Prostate gland (tissue), 2 donors: ENCODE measurements around the gene ARMC9. TPM values are rescaled to one million over a fixed set of nuclear protein-coding genes. Genes with fewer than 3 reads are reported as not detected.

Experiments used
- DNase-seq: peaks from one replicate; pipeline ENCODE4 v3.0.0-alpha.2; 2019; ENCODE audit warnings: low spot score
- H3K27ac ChIP-seq, 2 donors: fragments of 200-600 bp; sonication (generic); 2 replicates each; pipeline ENCODE4 v1.5.1; 2017 to 2019
- H3K27me3 ChIP-seq: fragments of 200-600 bp; sonication (generic); replicated peaks from 2 replicates; pipeline ENCODE4 v1.5.1; 2019; ENCODE audit not compliant: insufficient read depth
- H3K36me3 ChIP-seq, 2 donors: fragments of 200-600 bp; sonication (generic); 1 replicate in 1 of 2; 2 replicates in 1 of 2; pipeline versions ENCODE4 v1.5.1 to v1.8.1; 2017 to 2019
- H3K4me1 ChIP-seq: fragments of 200-600 bp; sonication (generic); replicated peaks from 2 replicates; pipeline ENCODE4 v1.5.1; 2019
- H3K4me3 ChIP-seq, 2 donors: fragments of 200-600 bp; sonication (generic); 2 replicates each; pipeline ENCODE4 v1.5.1; 2017 to 2019
- H3K9me3 ChIP-seq: fragments of 200-600 bp; sonication (generic); 2 replicates; pipeline ENCODE4 v1.5.1; 2017
- POLR2A ChIP-seq: fragments of 450-650 bp; IDR thresholded peaks from one replicate; pipeline ENCODE4 v1.6.1; 2016; ENCODE audit warnings: antibody characterized with exemption, mild to moderate bottlenecking
- POLR2AphosphoS5 ChIP-seq: sonication (generic); formaldehyde crosslinking; IDR thresholded peaks from one replicate; pipeline ENCODE4 v1.6.1; 2017; ENCODE audit warnings: antibody characterized with exemption
- WGBS: methylation state at CpG from one replicate; pipeline ENCODE4 v1.1.5; 2018; 5-methylcytosine and 5-hydroxymethylcytosine counted together
- intact Hi-C: fragments of 100-400 bp; cut with DNase I; formaldehyde crosslinking; loops from one replicate; pipeline ENCODE4 v1.14.2; 2022
- total RNA-seq, 2 donors: library from RNA; depleted of rRNA; stranded (reverse); fragments of >200 nt; gene quantifications; one replicate each; pipeline ENCODE4 v1.1.0, GENCODE V29; 2016
- TF ChIP-seq, protein P1 (sequence below), 4 experiments: fragments of 200-600 bp in 2 of 4; fragments of 450-650 bp in 2 of 4; sonication (generic) in 2 of 4; IDR thresholded peaks; 1 replicate in 3 of 4; 2 replicates in 1 of 4; pipeline ENCODE4 v1.5.1; 2016 to 2019; ENCODE audit warnings: antibody characterized with exemption in 4 of 4, mild to moderate bottlenecking in 2 of 4, moderate library complexity in 2 of 4

The ARMC9 gene
- total RNA-seq, 2 donors from 2014 or later: 11.3 to 40.0 TPM

DNA sequence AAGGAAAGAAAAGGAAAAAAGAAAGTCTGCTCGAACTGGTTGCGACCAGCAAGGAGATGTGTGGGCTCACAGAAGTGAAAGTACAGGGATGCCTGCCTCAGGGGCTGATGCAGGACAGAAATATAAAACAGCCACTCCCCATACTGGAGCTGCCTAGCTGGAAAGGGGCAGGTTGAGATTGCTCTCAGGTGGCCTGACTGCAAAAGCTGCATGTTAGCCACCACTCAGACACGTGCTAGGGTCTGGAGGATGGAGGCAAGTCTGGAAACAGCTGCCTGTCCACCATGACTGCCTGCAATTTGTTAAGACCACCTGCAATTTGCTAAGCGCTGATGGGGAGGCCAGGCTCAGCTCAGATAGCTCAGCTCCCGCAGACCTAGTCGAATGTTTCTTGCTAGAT lies 215.0 kb downstream of the ARMC9 start:
- no peak for TF ChIP-seq POLR2AphosphoS5
- TF ChIP-seq POLR2A: no peak
- TF ChIP-seq, protein P1, sequence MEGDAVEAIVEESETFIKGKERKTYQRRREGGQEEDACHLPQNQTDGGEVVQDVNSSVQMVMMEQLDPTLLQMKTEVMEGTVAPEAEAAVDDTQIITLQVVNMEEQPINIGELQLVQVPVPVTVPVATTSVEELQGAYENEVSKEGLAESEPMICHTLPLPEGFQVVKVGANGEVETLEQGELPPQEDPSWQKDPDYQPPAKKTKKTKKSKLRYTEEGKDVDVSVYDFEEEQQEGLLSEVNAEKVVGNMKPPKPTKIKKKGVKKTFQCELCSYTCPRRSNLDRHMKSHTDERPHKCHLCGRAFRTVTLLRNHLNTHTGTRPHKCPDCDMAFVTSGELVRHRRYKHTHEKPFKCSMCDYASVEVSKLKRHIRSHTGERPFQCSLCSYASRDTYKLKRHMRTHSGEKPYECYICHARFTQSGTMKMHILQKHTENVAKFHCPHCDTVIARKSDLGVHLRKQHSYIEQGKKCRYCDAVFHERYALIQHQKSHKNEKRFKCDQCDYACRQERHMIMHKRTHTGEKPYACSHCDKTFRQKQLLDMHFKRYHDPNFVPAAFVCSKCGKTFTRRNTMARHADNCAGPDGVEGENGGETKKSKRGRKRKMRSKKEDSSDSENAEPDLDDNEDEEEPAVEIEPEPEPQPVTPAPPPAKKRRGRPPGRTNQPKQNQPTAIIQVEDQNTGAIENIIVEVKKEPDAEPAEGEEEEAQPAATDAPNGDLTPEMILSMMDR (IDR thresholded peaks at IDR 0.05): no peak
- Histone ChIP-seq H3K4me1 (no peaks in the 10 kb centered on the region), H3K27ac (no peak overlapping the region), H3K36me3 (no peaks in the 10 kb centered on the region), H3K27me3 (no peaks in the 10 kb centered on the region), H3K4me3 (no peak overlapping the region), H3K9me3 (no peaks in the 10 kb centered on the region)
- WGBS: 86% methylated on average over 6 of the region's 6 CpGs
- no peak for DNase-seq
- intact Hi-C loops: loop anchor here (2.0 to 5.0 kb wide), 3 partner anchors 116 to 311 kb away; no protein-coding TSS in a partner anchor

DNA sequence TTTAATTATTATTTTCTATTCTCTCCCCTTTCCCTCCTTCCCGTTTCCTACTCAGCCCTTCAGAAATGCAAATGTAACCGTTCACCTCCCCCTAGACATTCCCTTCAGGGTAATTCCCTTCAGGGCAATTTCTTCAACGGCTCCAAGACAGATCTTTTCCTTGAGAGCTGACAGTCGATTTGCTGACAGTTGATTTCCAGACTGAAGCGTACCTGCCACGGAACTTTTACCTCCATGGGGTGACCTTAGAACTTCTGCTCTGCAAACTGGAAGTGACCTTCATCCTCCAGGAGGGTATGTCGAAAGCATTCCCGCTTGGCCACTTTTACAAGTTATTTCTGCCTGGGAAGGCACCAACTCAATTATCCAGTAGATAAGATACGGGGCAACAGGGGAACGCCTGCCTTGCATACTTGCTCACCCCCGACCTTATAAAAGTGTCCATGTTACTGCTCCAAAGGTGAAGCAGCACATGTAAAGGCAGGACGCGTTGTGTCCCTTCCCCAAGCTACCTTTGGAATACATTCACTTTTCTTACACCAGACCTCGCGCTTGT lies 215.6 kb downstream of the ARMC9 start:
- no peak overlapping the region for H3K27ac ChIP-seq
- 69% methylated on average over 15 of the region's 15 CpGs for whole genome bisulfite sequencing
- no peaks in the 10 kb centered on the region for H3K4me1 ChIP-seq
- no peaks in the 10 kb centered on the region for H3K9me3 ChIP-seq
- intact Hi-C loops: loop anchor here (2.0 to 5.0 kb wide), 3 partner anchors 117 to 312 kb away; no protein-coding TSS in a partner anchor
- no peak for TF ChIP-seq POLR2A
- no peak for TF ChIP-seq POLR2AphosphoS5
- TF ChIP-seq, protein P1 (IDR thresholded peaks at IDR 0.05): no peak
- H3K27me3 ChIP-seq: no peaks in the 10 kb centered on the region
- DNase-seq: no peak
- no peaks in the 10 kb centered on the region for H3K36me3 ChIP-seq
- H3K4me3 ChIP-seq: no peak overlapping the region

DNA sequence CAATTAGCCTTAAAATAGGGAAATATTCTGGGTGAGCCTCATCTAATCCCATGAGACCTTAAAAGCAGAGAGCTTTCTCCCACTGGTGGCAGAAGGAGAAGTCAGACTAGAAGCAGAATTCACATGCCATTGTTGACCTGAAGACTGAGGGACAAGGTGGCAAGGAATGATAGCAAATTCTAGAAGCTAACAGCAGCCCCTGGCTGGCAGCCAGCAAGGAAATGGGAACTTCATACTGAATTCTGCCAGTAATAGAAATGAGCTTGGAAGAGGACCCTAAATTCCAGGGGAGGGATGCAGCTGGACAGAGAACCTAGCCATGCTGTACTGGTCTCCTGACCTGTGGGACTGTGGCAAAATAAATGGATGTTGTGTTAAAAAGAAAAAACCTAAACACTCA lies 216.6 kb downstream of the ARMC9 start:
- TF ChIP-seq POLR2A: no peak
- TF ChIP-seq POLR2AphosphoS5: no peak
- TF ChIP-seq, protein P1 (IDR thresholded peaks at IDR 0.05): no peak
- Histone ChIP-seq H3K4me3 (no peak overlapping the region), H3K27me3 (no peaks in the 10 kb centered on the region), H3K36me3 (no peaks in the 10 kb centered on the region), H3K27ac (no peak overlapping the region), H3K4me1 (no peaks in the 10 kb centered on the region), H3K9me3 (no peaks in the 10 kb centered on the region)
- no peak for DNase-seq
- intact Hi-C loops: no loop called here

DNA sequence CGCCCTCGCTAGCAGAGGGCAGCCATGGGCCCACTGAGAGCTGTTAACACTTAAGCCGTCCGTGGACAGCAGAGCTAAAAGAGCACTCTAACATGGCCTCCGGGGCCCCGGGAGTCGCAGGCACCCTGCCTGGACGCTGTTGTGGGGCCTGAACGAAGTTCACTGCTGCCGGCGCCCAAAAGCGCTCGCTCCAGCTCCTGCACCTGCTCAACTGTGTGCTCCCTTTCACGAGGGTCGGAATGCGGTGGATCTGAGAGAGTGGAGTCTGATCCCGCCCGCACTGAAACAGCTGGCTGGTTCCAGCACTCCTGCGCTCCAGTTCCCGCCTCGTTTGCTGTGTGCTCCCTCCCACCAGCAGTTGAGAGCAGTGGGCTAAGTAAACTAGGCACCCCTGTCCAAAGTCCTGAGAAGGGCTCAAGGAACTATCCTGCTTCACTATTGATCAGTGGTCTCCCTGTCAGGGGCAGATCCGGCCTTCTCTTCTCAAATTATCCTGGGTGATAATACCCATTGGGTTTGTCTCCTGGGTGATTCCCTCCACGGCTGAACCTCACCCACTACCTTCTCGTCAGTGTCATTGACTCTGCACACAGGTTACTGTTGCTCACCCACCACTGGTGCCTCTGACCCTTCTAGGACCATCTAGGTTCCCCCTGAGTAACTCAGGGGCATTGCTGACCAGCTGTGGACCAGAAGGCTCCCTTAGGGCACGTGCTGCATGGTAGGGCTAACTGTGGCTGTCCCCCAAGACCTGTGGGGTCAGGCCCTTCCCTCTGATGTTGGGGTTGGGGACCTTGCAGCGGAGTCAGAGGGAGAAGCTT lies 220.6 kb downstream of the ARMC9 start:
- intact Hi-C loops: no loop called here
- no peak for TF ChIP-seq POLR2AphosphoS5
- TF ChIP-seq, protein P1 (IDR thresholded peaks at IDR 0.05): no peak
- no peak for TF ChIP-seq POLR2A
- no peak overlapping the region for H3K4me3 ChIP-seq
- H3K4me1 ChIP-seq: no peaks in the 10 kb centered on the region
- WGBS: 85% methylated on average over 26 of the region's 26 CpGs
- H3K27me3 ChIP-seq: no peaks in the 10 kb centered on the region
- no peaks in the 10 kb centered on the region for H3K9me3 ChIP-seq
- no peaks in the 10 kb centered on the region for H3K36me3 ChIP-seq
- DNase-seq: no peak
- no peak overlapping the region for H3K27ac ChIP-seq
